Esophagus muscularis mucosa (tissue), 3 donors: ENCODE data around the gene CLINT1.

ENCODE experiments used
- POLR2A ChIP-seq: fragments of 450-650 bp; IDR thresholded peaks from one replicate; pipeline ENCODE4 v1.6.1; 2017; ENCODE audit warnings: antibody characterized with exemption, moderate library complexity, mild to moderate bottlenecking, low read depth
- POLR2AphosphoS5 ChIP-seq, 2 donors: sonication (generic); formaldehyde crosslinking; IDR thresholded peaks; one replicate each; pipeline ENCODE4 v1.6.1; 2017; ENCODE audit warnings: antibody characterized with exemption in 2 of 2
- TF ChIP-seq, protein P1 (sequence below), 3 experiments: fragments of 200-600 bp in 2 of 3; fragments of 450-650 bp in 1 of 3; sonication (generic) in 2 of 3; IDR thresholded peaks; one replicate each; pipeline ENCODE4 v1.5.1; 2017 to 2019; ENCODE audit warnings: antibody characterized with exemption in 3 of 3, mild to moderate bottlenecking in 2 of 3, moderate library complexity in 1 of 3

- TF ChIP-seq, protein P1, sequence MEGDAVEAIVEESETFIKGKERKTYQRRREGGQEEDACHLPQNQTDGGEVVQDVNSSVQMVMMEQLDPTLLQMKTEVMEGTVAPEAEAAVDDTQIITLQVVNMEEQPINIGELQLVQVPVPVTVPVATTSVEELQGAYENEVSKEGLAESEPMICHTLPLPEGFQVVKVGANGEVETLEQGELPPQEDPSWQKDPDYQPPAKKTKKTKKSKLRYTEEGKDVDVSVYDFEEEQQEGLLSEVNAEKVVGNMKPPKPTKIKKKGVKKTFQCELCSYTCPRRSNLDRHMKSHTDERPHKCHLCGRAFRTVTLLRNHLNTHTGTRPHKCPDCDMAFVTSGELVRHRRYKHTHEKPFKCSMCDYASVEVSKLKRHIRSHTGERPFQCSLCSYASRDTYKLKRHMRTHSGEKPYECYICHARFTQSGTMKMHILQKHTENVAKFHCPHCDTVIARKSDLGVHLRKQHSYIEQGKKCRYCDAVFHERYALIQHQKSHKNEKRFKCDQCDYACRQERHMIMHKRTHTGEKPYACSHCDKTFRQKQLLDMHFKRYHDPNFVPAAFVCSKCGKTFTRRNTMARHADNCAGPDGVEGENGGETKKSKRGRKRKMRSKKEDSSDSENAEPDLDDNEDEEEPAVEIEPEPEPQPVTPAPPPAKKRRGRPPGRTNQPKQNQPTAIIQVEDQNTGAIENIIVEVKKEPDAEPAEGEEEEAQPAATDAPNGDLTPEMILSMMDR (IDR thresholded peaks at IDR 0.05) = no peak
- TF ChIP-seq POLR2AphosphoS5 (IDR thresholded peaks at IDR 0.05) (no peak), POLR2A (no peak)
Observed at GRCh38 chr5:157864067-157864466, 5.1 kb upstream of the CLINT1 start.
